ENCODE data around the gene TRIM29. TPM values are rescaled to one million over a fixed set of nuclear protein-coding genes. Genes with fewer than 3 reads are reported as not detected.

TRIM29 gene
- total RNA-seq, 1 experiment from 2014 or later: not detected

DNA sequence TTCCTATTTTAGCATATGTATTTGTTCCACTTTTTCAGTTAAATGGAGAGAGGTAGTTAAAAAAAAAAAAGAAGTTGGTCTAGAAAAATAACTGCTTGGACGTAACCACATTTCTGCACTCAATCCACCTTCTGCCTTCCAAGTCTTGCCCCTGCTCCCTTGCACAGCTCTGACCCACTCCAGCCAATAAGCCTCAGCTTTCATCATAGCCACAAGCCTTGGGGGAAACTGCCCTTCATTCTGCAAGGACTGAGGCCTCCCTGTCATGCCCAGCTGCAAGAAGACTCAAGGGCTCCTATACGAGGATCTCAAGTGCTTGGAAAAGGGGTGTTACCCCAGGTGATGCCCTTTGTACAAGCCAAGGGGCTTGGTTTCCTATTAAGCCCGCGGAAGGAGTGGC lies 37.0 kb upstream of the TRIM29 start:
- no CpG with 5 or more reads among the region's 4 CpGs for WGBS (ENCODE audit: extremely low coverage, insufficient read length, low lambda C conversion rate)
- peaks cover 99% of the 10 kb centered on the region for H3K27me3 Mint-ChIP-seq (ENCODE audit: low read depth)
- H3K9ac ChIP-seq (ENCODE audit: extremely low read depth, insufficient read length, low read length): no peak overlapping the region

More for the DNA sequence above, 37.0 kb upstream of the TRIM29 start:
- Histone ChIP-seq H2AK5ac (ENCODE audit: insufficient read length, low read length) (no peak overlapping the region), H3K4me1 (ENCODE audit: insufficient read depth, low read length) (no peaks in the 10 kb centered on the region), H2BK5ac (ENCODE audit: insufficient read length, low read length) (no peak overlapping the region), H4K8ac (replicated peaks; ENCODE audit: insufficient read length, low read depth, low read length) (no peak overlapping the region), H3K4me2 (ENCODE audit: insufficient read depth, insufficient read length, low read length) (no peak overlapping the region), H3K79me2 (ENCODE audit: insufficient read depth, low read length) (no peaks in the 10 kb centered on the region), H3K56ac (ENCODE audit: insufficient read length, low read depth, low read length) (no peak overlapping the region), H2BK120ac (ENCODE audit: low read depth, low read length, poor library complexity, severe bottlenecking) (no peak overlapping the region), H2BK20ac (ENCODE audit: low read depth, low read length, poor library complexity, severe bottlenecking) (no peak overlapping the region), H3K23me2 (ENCODE audit: insufficient read length, low read depth, low read length, poor library complexity, severe bottlenecking) (no peaks in the 10 kb centered on the region), H3K27me3 (ENCODE audit: insufficient read depth, low read length) (peaks cover 7% of the 10 kb centered on the region), H2BK15ac (ENCODE audit: low read depth, low read length) (no peak overlapping the region), H3K23ac (ENCODE audit: insufficient read length, low read depth, low read length) (no peak overlapping the region), H4K20me1 (ENCODE audit: control insufficient read depth, insufficient read depth, insufficient read length) (no peaks in the 10 kb centered on the region), H2BK12ac (ENCODE audit: insufficient read length, low read depth, low read length) (no peak overlapping the region), H3T11ph (ENCODE audit: low read length) (no peak overlapping the region), H2AFZ (ENCODE audit: low read length) (no peak overlapping the region), H3K9me3 (ENCODE audit: control insufficient read depth, low read depth, low read length) (no peaks in the 10 kb centered on the region), H3K4ac (ENCODE audit: low read depth, low read length) (no peak overlapping the region), H3K27ac (ENCODE audit: insufficient read length, low read depth, low read length) (no peak overlapping the region), H3K79me1 (ENCODE audit: insufficient read depth, low read depth, low read length, poor library complexity, severe bottlenecking) (no peaks in the 10 kb centered on the region), H4K5ac (ENCODE audit: insufficient read length, low read depth, low read length) (no peak overlapping the region), H3K18ac (ENCODE audit: insufficient read length, low read depth, low read length) (no peak overlapping the region), H4K91ac (ENCODE audit: insufficient read length, low read depth, low read length) (no peak overlapping the region), H3K14ac (ENCODE audit: insufficient read depth, low read length) (no peak overlapping the region)
- Mint-ChIP-seq H3K27ac (no peak overlapping the region), H3K4me3 (no peak overlapping the region), H3K9me3 (no peaks in the 10 kb centered on the region; a peak in 1 of 5 replicates), H3K36me3 (ENCODE audit: insufficient read depth in 1 of 3, low read depth in 3 of 3) (no peaks in the 10 kb centered on the region), H3K4me1 (peaks cover 6 to 18% of the 10 kb centered on the region in 2 experiments)
- DNase-seq: no peak
- TF ChIP-seq, protein P1, sequence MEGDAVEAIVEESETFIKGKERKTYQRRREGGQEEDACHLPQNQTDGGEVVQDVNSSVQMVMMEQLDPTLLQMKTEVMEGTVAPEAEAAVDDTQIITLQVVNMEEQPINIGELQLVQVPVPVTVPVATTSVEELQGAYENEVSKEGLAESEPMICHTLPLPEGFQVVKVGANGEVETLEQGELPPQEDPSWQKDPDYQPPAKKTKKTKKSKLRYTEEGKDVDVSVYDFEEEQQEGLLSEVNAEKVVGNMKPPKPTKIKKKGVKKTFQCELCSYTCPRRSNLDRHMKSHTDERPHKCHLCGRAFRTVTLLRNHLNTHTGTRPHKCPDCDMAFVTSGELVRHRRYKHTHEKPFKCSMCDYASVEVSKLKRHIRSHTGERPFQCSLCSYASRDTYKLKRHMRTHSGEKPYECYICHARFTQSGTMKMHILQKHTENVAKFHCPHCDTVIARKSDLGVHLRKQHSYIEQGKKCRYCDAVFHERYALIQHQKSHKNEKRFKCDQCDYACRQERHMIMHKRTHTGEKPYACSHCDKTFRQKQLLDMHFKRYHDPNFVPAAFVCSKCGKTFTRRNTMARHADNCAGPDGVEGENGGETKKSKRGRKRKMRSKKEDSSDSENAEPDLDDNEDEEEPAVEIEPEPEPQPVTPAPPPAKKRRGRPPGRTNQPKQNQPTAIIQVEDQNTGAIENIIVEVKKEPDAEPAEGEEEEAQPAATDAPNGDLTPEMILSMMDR (conservative IDR thresholded peaks at IDR 0.05): no peak

Measured in H9 (cell line).